Measurements from ENCODE around the gene CFAP74. TPM values are rescaled to one million over a fixed set of nuclear protein-coding genes. Genes with fewer than 3 reads are reported as not detected.

The CFAP74 gene
- total RNA-seq, 2 donors from 2014 or later, result not detected

DNA sequence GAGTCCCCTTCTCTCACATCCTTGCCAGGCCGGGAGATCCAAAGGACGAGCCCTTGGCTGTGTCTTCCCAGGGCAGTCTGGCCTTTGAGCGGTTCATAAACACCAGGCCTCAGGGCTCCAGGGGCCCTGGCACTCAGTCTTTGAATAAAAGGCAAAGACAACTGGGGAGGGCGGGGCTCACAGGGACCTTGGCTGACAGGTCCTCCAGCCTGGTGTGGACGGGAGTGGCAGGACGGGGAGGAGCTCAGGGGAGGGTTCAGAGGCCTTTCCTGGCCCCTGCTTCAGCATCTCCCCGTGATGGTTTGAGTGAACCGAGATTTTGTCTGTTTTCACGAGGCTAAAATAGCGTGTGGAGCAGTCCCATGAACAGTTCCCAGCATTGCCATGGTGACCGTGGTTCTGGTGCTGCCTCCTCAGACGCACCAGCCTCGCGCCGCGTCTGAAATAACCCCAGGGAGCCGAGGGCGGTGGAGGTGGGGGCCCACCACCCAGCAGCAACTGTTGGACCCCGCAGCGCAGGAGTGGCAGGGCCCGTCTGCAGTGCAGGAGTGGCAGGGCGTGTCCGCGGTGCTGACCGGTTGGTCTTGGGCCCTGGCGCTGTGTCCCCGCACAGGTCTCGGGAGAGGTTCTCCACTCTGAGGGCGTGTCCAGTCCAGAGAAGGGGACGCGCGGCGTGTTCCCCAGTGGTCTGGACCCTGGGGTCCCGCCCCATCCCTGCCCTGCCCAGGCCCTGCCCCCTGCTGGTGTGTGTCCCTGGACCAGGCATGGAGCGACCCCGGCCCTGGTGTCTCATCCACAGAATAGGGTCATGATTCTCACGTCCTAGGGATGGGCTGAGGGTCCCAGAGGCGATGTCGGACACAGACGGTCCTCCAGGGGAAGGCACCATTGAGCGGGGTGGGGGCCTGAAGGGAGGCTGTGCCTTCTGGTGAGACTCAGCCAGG, 39.5 kb upstream of the CFAP74 start:
- H3K27me3 ChIP-seq, result peaks cover 0 to 4% of the 10 kb centered on the region in 2 donors
- peaks cover 0 to 14% of the 10 kb centered on the region in 2 donors for H3K4me1 ChIP-seq
- no peaks in the 10 kb centered on the region for H3K36me3 ChIP-seq
- no peak for DNase-seq (ENCODE audit: low spot score)
- H3K4me3 ChIP-seq, result no peak overlapping the region
- H3K9me3 ChIP-seq, result no peaks in the 10 kb centered on the region
- no peak overlapping the region for H3K27ac ChIP-seq
- no peak for TF ChIP-seq CTCF (IDR thresholded peaks at IDR 0.05)

DNA sequence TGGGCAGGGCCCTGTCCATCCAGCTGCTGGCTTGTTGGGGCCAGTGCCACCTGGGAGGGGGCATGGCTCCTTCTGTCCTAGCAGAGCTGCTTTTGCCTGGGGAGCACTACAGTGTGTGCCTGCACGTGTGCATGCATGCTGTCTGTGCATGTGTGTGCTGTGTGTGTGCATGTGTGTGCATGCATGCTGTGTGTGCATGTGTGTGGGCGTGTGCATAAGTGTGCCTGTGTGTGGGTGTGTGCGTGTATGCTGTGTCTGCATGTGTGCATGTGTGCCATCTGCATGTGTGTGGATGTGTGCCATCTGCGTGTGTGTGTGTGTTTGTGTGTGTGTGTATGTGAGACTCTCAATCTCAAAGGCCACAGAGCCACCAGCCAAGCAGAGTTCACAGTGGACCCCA, 38.3 kb upstream of the CFAP74 start:
- H3K27ac ChIP-seq, result no peak overlapping the region
- no peak for DNase-seq (ENCODE audit: low spot score)
- no peaks in the 10 kb centered on the region for H3K9me3 ChIP-seq
- peaks cover 0 to 14% of the 10 kb centered on the region in 2 donors for H3K4me1 ChIP-seq
- no peaks in the 10 kb centered on the region for H3K27me3 ChIP-seq
- no peaks in the 10 kb centered on the region for H3K36me3 ChIP-seq
- H3K4me3 ChIP-seq, result no peak overlapping the region
- TF ChIP-seq CTCF (IDR thresholded peaks at IDR 0.05), result no peak

- Histone ChIP-seq H3K9me3 (no peaks in the 10 kb centered on the region), H3K27ac (no peak overlapping the region), H3K4me3 (no peak overlapping the region), H3K4me1 (peaks cover 0 to 14% of the 10 kb centered on the region in 2 donors), H3K36me3 (no peaks in the 10 kb centered on the region), H3K27me3 (no peaks in the 10 kb centered on the region)
- no peak for TF ChIP-seq CTCF (IDR thresholded peaks at IDR 0.05)
- no peak for DNase-seq (ENCODE audit: low spot score)
Observed at GRCh38 chr1:2041305-2041704, 37.7 kb upstream of the CFAP74 start.

- no peaks in the 10 kb centered on the region for H3K27me3 ChIP-seq
- H3K27ac ChIP-seq, result no peak overlapping the region
- TF ChIP-seq CTCF (IDR thresholded peaks at IDR 0.05), result no peak
- H3K4me1 ChIP-seq, result no peaks in the 10 kb centered on the region
- no peaks in the 10 kb centered on the region for H3K9me3 ChIP-seq
- no peaks in the 10 kb centered on the region for H3K36me3 ChIP-seq
- no peak for DNase-seq (ENCODE audit: low spot score)
- no peak overlapping the region for H3K4me3 ChIP-seq
Observed at GRCh38 chr1:2039251-2039650, 35.7 kb upstream of the CFAP74 start.

GRCh38 chr1:2038229-2038628, 34.6 kb upstream of the CFAP74 start:
- H3K9me3 ChIP-seq, result no peaks in the 10 kb centered on the region
- no peaks in the 10 kb centered on the region for H3K27me3 ChIP-seq
- DNase-seq (ENCODE audit: low spot score), result no peak
- no peak overlapping the region for H3K4me3 ChIP-seq
- no peak overlapping the region for H3K27ac ChIP-seq
- no peaks in the 10 kb centered on the region for H3K4me1 ChIP-seq
- no peaks in the 10 kb centered on the region for H3K36me3 ChIP-seq
- no peak for TF ChIP-seq CTCF (IDR thresholded peaks at IDR 0.05)

Data from right atrium auricular region (tissue), 2 donors.